ENCODE measurements around the gene IRF7.

The IRF7 gene

GRCh38 chr11:563812-564578 lies 51.8 kb downstream of the IRF7 start:
- no peak for DNase-seq (ENCODE audit: low spot score)

GRCh38 chr11:563066-563811 lies 52.5 kb downstream of the IRF7 start:
- DNase-seq (ENCODE audit: low spot score): no peak

Measured in HuH-7.5 (cell line).